Stimulated activated CD4-positive, alpha-beta T cell treated with anti-CD3 and anti-CD28 coated beads, Interleukin-15, amount 100 ng/mL, for 24 hours (primary cell): ENCODE results near the gene CTSW.

ENCODE experiments used
- DNase-seq: peaks from one replicate; pipeline ENCODE4 v3.0.0-alpha.2; 2020

The CTSW gene

DNA sequence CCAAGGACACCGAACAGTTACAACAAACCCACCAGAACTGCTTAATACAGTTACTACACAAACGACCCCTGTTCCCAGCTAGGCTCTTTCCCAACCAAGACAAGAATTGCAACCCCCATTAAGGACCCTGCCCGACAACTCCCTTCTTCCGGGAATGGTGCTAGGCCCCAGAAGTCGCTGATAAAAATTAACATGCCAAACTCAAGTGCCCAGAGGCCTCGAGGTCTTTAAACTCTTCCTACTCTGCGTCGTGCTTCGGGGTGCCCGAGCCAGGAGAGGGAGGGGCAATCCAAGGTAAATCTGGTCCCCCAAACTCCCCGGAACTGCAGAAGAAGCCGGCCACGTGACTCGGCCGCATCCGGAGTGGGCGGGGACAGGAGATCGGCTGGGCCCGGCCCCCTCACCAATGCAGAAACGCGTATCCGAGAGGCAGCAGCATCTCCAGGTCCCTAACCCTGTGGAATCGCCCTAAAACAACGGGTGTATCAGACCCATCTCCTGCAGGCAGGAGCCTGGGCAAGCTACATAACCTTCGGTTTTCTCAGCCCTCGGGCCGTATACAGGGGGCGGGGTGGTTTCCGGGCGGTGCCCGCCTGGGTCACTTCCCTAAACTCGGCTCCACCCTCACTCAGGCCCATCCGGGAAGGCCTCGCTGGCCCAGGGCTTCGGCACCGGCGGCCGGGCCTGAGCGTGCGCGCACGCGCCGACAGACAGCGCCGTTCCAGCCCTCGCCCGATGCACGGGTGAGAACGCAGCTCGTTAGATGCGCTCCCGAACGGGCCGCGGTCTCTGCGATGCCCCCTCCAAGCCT, 22.7 kb upstream of the CTSW start:
- DNase-seq: peak; percentile 90

DNA sequence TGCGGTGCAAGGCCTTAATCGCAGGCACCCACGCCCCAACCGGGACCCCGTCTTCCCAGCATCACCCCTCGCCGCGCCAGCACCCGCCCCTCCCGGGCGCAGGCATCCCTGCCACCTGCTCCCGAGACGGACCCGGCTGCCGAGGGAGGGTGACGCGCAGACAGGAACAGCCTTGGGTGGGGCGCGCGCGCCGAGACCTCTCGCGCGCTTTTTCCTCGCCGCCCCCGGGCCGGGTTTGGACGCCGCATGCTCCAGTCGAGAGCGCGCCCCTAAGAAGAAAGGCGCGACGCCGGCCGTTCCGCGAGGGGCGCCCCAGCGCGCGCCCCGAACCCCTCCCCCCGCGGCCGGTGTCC, 22.2 kb upstream of the CTSW start:
- no peak for DNase-seq

DNA sequence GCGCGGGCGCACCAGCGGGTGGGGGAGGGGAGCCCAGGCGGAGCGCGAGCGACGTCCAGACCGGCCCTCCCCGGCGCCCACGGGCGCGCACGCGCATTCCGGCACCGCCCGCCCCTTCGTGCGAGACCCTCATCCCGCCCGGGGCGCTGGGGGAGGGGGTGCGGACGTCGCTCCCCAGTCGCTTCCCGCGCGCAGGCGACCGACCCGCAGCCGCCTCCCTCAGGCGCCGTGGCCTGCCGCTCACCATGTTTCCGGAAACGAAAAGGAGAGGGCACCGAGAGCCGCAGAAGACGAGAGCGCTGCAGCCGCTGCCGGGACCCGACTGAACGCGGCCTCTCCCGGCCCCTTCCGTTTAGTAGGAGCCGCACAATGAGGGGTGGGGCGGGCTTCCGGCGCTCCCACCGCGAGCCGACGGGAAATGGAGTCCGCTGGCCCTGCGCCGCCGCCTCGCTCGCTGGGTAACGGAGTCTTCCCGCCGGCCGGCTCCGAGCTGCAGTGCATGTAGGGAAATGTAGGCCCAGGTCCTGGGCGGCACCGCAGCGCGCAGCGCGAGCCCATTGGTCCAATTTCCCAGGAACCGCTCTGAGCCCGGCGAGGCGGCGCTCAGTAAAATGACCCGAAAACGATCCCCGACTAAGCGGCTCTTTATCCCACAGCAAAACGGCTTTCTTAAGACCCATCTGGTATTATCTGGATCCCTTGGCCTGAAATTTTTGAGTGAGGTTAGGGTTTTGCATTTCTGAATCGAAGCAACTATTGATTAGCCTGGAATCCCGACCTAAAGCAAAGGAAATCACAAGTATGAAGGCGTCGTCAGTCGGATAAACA, 21.6 kb upstream of the CTSW start, which contains the start of gene CFL1:
TSS of gene CFL1 (minus strand) at position 328 of the 828 bp plus-strand sequence. CDS start at position 247, 81 bp downstream.
- peak; percentile 99 for DNase-seq

DNA sequence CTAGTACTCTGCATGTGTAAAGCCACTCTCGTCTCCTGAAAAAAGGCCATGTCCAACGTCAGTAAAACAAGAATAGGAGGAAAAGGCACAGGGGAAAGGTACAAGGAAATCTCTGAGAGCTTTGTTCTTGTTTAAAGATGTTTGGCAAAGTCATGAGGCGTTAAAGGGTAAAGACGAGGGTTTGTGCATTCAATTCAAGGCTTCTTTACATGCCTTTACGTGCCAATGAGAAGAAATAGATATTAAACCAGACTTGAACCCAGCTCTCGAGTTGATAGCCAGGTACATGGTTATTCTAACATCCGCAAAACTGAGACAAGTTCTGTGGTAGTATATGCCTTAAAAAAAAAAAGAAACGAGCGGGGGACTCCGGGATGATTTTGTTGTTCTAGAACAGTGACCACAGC, 21.0 kb upstream of the CTSW start:
- DNase-seq: no peak

DNA sequence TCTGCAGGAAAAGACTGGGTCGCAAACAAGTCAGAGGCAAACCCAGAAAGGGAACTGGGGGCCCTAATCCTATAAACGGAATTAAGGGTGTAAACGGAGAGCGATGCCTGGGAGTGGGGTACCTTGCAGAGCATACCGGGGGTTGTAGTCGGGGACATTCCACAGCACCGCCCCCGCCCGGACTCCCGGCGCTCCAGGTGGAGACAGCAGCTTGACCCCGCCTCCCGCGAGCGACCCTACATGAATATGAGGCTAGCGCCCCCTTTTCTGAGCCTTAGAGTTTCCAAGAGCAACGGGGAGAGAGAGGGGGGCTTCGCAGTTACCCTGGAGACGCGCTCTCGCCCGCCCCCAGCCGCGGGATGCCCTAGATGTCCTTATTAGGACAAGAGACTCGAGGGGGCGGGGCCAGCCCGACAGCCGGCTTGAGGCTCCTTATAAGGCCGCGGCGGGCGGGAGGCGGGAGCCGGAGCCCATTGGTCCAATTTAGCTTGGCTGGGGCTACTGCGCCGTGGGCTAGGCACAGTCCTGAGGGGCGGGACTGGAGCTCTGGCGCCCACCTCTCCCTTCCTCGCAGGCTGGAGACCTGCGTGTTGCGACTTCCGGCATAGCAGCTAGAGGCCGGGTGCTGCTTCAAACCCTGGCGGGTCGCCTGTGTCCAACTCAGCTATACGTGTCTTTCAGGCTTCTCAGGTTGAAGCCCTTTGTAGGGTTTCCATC, 20.4 kb upstream of the CTSW start:
- peak; percentile 100 for DNase-seq

GRCh38 chr11:65859812-65860277, 19.8 kb upstream of the CTSW start:
- DNase-seq: no peak

DNA sequence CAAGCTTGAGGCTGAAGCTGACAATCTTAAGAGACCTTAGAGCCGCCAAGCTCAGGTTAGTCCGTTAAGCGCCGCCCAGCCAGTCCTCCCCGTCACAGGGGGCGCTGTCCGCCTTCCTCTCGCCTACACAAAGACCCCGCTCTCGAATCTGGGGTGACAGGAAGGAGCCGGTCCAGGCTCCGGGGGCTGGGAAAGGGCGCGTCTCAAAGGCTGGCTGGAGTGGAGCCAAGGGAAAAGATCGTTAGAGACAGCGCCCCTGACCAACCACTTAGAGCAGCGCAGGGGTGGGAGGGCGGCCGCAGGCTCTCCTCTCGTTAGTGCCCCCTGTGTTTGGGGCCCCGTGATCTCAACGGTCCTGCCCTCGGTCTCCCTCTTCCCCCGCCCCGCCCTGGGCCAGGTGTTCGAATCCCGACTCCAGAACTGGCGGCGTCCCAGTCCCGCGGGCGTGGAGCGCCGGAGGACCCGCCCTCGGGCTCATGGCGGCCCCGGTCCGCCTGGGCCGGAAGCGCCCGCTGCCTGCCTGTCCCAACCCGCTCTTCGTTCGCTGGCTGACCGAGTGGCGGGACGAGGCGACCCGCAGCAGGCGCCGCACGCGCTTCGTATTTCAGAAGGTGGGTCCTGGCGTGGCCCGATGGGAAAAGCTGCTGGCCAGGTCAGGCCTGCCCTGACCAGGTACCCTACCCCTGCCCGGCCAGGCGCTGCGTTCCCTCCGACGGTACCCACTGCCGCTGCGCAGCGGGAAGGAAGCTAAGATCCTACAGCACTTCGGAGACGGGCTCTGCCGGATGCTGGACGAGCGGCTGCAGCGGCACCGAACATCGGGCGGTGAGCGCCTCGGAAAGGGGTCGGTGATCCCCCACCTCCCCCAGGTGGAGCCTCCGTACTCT, 19.1 kb upstream of the CTSW start, which contains the start of gene MUS81:
TSS of gene MUS81 (plus strand) at position 156 of the 887 bp plus-strand sequence. CDS start at position 477, 321 bp downstream.
- DNase-seq: peak; percentile 97

- DNase-seq: no peak
Observed at GRCh38 chr11:65861165-65861505, 18.5 kb upstream of the CTSW start.

DNA sequence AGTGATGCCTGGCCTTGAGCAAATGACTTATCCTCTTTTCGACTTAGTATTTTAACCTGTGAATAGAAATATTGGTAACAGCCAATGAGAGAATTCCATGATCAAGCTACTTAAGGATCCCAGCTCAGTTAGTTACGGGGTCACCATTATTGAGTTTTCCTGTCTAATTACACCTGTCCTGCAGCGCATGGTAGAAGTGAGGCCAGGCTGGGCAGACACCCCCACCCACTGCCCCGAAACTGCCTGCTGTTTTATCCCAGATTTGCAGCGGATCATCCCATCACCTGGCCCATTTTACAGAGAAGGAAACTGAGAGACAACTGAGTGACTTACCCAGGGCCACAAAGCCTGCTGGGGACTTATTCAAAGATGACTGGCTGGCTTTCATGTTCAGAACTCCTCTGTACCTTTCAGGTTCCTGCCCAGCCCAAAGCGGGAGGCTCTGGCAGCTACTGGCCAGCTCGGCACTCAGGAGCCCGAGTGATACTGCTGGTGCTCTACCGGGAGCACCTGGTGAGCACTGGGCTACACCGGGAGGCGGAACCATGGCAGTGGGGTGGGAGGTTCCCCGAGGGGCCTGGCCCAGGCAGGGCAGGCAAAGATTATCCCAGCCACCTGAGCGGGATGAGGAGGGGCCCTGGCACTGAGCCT, 18.0 kb upstream of the CTSW start:
- no peak for DNase-seq

- DNase-seq: no peak
Observed at GRCh38 chr11:65862191-65862735, 17.4 kb upstream of the CTSW start.

DNA sequence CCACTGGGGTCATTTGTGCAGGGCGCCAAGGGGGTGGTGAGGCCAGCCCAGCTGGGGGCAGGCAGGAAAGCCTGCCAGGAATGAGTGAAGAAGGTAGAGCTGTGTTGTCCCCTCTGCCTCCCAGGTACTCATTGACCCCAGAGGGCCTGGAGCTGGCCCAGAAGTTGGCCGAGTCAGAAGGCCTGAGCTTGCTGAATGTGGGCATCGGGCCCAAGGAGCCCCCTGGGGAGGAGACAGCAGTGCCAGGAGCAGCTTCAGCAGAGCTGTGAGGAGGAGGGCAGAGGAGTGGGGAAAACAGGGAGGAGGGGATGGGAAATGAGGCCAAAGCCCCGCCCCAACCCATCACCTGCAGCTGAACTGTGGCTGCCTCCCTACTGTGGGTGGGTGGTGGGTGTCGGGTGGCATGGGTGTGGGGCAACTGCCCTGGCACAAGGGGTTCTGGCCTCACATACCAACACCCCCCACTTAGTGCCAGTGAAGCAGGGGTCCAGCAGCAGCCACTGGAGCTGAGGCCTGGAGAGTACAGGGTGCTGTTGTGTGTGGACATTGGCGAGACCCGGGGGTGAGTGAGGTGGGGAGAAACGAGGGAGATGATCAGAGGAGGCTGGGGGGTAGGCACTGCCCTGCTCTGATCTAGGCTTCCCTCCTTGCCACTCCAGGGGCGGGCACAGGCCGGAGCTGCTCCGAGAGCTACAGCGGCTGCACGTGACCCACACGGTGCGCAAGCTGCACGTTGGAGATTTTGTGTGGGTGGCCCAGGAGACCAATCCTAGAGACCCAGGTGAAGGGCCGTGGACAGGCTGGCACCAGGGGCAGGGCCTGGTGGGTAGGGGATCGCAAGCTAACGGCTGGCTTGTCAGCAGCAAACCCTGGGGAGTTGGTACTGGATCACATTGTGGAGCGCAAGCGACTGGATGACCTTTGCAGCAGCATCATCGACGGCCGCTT, 16.4 kb upstream of the CTSW start:
- no peak for DNase-seq

- DNase-seq: no peak
Observed at GRCh38 chr11:65863889-65864705, 15.5 kb upstream of the CTSW start.

DNA sequence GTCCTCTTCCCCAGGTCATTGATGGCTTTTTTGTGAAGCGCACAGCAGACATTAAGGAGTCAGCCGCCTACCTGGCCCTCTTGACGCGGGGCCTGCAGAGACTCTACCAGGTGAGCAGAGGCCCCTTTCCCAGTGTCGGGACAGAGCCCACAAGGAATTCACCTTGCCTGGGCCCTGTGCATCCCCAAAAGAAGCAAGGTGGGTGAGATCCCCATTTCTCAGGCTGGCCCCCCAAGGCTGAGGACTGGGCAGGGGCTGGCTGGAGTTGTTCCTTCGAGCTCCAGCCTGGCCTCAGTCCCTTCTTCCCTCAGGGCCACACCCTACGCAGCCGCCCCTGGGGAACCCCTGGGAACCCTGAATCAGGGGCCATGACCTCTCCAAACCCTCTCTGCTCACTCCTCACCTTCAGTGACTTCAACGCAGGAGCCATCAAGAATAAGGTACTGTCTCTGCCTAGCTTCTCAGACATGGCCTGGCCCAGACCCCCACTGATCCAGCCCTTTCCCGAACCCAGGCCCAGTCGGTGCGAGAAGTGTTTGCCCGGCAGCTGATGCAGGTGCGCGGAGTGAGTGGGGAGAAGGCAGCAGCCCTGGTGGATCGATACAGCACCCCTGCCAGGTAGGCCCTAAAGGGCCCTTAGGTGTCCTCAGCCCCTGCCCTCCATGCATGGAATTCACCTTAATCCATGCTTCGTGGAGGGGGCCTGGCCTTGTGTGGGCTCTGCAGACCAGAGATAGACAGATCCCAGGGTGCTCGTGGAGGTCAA, 14.7 kb upstream of the CTSW start:
- DNase-seq: no peak

- no peak for DNase-seq
Observed at GRCh38 chr11:65865550-65866172, 14.0 kb upstream of the CTSW start.

DNA sequence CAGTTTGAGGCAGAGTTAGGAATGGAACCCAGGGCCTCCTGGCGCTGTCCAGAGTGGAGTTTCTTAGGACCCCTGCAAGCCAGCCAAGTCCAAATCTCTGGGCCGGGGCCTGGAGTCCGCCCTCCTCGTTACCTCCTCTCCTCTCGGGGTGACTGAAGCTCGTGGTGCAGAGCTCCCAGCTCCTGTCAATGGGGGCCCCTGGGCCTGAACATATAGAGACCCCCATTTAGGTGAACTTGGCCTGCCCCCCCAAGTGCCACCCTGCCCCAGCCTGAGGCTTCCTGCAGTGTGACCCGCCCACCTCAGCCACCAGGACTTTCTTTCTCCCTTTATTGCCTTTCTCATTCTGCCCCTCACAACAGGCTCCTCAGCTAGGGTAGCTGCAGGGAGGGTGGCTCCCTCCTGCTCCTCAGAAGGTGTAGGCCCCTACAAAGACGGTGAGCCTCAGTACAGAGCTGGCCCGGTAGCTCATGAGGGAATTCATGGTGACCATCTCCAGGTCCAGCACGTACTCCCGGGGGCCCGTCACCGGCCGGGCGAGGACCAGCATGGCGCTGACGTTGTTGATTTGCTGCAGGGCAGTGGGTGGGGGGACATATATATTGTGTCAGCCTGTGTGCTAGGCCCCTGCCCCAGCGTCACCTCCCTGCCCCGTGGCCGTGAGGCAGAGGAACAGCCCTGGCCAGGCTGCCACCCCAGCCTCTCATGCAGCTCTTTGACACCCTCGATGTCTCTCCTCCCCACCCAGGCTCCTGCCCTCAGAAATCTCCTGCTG, 12.9 kb upstream of the CTSW start:
- DNase-seq: no peak

DNA sequence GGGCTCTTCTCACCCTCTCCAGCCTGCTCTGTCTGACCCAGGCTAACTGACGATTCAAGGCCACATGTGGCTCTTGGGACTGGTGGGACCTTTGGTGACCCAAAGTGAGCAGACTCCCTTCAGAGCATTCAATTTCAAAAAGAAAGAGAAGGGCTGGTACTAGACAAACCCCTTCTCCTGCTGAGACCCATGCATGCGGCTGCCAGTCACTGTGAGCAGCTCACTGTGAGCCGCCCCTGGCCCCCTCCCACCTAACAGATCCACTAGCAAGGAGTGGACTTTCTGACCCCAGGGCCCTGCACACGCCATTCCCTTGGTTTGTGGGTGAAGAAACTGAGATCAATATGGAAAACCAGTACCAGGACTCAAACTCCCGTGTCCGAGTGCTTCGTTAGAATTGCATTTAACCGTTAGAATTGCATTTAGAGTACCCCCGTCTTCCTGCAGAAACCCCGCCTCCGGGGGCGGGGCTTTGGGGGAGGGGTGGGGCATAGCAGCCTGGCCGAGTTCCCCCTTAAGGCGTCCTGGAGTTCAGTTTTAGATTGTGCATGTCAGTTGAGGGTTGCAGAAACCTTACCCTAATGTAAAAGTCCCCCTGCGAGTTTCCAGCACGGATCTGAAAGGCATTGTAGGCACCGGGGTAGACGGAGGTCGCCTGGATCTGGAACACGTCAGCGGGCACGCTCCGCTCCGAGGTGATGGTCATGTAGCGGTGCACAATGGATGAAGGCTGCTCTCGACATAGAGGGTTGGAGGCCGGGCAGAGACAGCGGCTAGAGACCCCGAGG, 12.2 kb upstream of the CTSW start:
- peak; percentile 45 for DNase-seq
